T-cell (primary cell): ENCODE data around the gene MUC4. TPM values are rescaled to one million over a fixed set of nuclear protein-coding genes. Genes with fewer than 3 reads are reported as not detected.

Source experiments
- ATAC-seq, 4 experiments: fragments of 200-7000 bp in 3 of 4; fragments of 150-1000 bp in 1 of 4; cut with Tn5 transposase; replicated peaks in 1 of 4; 1 replicate in 3 of 4; 2 replicates in 1 of 4; pipeline ENCODE4 v1.10.0; 2021; ENCODE audit warnings: moderate library complexity in 3 of 4, mild to moderate bottlenecking in 2 of 4, moderate number of reproducible peaks in 1 of 4
- CTCF ChIA-PET, 2 donors: fragments of 300-600 bp; sonication (Branson Sonifier 250); formaldehyde crosslinking; loops; one replicate each; lab custom pipeline; 2022; ENCODE audit warnings: antibody characterized with exemption in 2 of 2; lab: Charles Lee
- POLR2A ChIA-PET, 2 donors: fragments of 300-600 bp; sonication (Branson Sonifier 250); formaldehyde crosslinking; loops; one replicate each; lab custom pipeline; 2022; ENCODE audit warnings: antibody characterized with exemption in 2 of 2; lab: Charles Lee
- DNase-seq, 35 experiments: peaks; one replicate each; pipeline versions ENCODE4 v3.0.0 to v3.0.0-alpha.2; 2013 to 2023
- H3K27ac ChIP-seq: one replicate; pipeline ENCODE4 v1.5.1; 2013; ENCODE audit warnings: low read length
- H3K27me3 ChIP-seq, 2 experiments: replicated peaks in 1 of 2; 1 replicate in 1 of 2; 2 replicates in 1 of 2; pipeline versions ENCODE4 v1.6.1 to v1.7.0; 2013; ENCODE audit warnings: low read length in 1 of 2, mixed read lengths in 1 of 2; ENCODE audit not compliant: control insufficient read depth in 2 of 2, insufficient read depth in 2 of 2; ENCODE audit errors: extremely low read depth in 1 of 2
- H3K36me3 ChIP-seq, 2 donors: 1 replicate in 1 of 2; 2 replicates in 1 of 2; pipeline versions ENCODE4 v1.6.1 to v1.7.0; 2013; ENCODE audit warnings: low read length in 1 of 2; ENCODE audit not compliant: control insufficient read depth in 2 of 2, insufficient read depth in 1 of 2; ENCODE audit errors: extremely low read depth in 1 of 2
- H3K4me1 ChIP-seq, 2 experiments: 1 replicate in 1 of 2; 2 replicates in 1 of 2; pipeline versions ENCODE4 v1.6.1 to v1.7.0; 2013; ENCODE audit warnings: low read length in 2 of 2, mixed read lengths in 1 of 2; ENCODE audit not compliant: insufficient read depth in 2 of 2, control insufficient read depth in 1 of 2; ENCODE audit errors: extremely low read depth in 1 of 2
- H3K4me3 ChIP-seq, 2 donors: 1 replicate in 1 of 2; 2 replicates in 1 of 2; pipeline versions ENCODE4 v1.5.1 to v1.7.0; 2013; ENCODE audit warnings: mild to moderate bottlenecking in 2 of 2, low read length in 1 of 2, moderate library complexity in 1 of 2; ENCODE audit not compliant: control insufficient read depth in 1 of 2; ENCODE audit errors: extremely low read depth in 1 of 2
- H3K9me3 ChIP-seq: 2 replicates; pipeline ENCODE4 v1.7.0; 2013
- H3K27ac Mint-ChIP-seq, 2 donors: one replicate each; pipeline ENCODE4 v1.8.0; 2020 to 2021; ENCODE audit warnings: mild to moderate bottlenecking in 2 of 2, mixed read lengths in 2 of 2
- H3K27me3 Mint-ChIP-seq, 2 donors: one replicate each; pipeline ENCODE4 v1.8.0; 2021 to 2022; ENCODE audit warnings: mixed read lengths in 2 of 2
- H3K36me3 Mint-ChIP-seq: one replicate; pipeline ENCODE4 v1.8.0; 2021; ENCODE audit warnings: mixed read lengths
- H3K4me1 Mint-ChIP-seq, 3 donors: one replicate each; pipeline ENCODE4 v1.8.0; 2020 to 2022; ENCODE audit warnings: mixed read lengths in 3 of 3, mild to moderate bottlenecking in 1 of 3
- H3K4me3 Mint-ChIP-seq, 3 donors: one replicate each; pipeline ENCODE4 v1.8.0; 2020 to 2022; ENCODE audit warnings: mild to moderate bottlenecking in 3 of 3, mixed read lengths in 3 of 3, moderate library complexity in 3 of 3
- H3K9me3 Mint-ChIP-seq, 3 donors: one replicate each; pipeline ENCODE4 v1.8.0; 2020 to 2022; ENCODE audit warnings: mixed read lengths in 3 of 3
- WGBS: methylation state at CpG from one replicate; pipeline ENCODE4 v1.1.5; 2013; ENCODE audit warnings: missing lambda C conversion rate; ENCODE audit not compliant: insufficient coverage; 5-methylcytosine and 5-hydroxymethylcytosine counted together
- total RNA-seq, 35 experiments: library from RNA in 6 of 35; stranded (reverse) in 6 of 35; fragments of 120-200 nt in 1 of 35; gene quantifications; one replicate each; pipeline versions ENCODE4 v1.2.1 to v1.2.4 and lab custom pipeline; 2013 to 2026

The MUC4 gene
- total RNA-seq, 5 donors from 2014 or later (not counting 1 experiment from before 2014, with no cell fraction given): 0.03 to 0.16 (median 0.05) TPM; not detected in 1

- CTCF ChIA-PET: interaction anchor here (0.7 to 1.8 kb wide), 4 partner anchors 10 to 299 kb away, joined by 3 to 4 read pairs (median 3); no protein-coding TSS in a partner anchor
- Histone ChIP-seq H3K4me1 (peaks cover 0 to 8% of the 10 kb centered on the region in 2 experiments), H3K9me3 (no peaks in the 10 kb centered on the region), H3K36me3 (no peaks in the 10 kb centered on the region), H3K27me3 (peaks cover 0 to 23% of the 10 kb centered on the region in 2 experiments), H3K4me3 (no peak overlapping the region), H3K27ac (no peak overlapping the region)
- H3K27ac Mint-ChIP-seq: no peak overlapping the region
- peaks cover 7 to 8% (median 8%) of the 10 kb centered on the region in 3 donors for H3K4me1 Mint-ChIP-seq
- no peaks in the 10 kb centered on the region for H3K9me3 Mint-ChIP-seq
- 88% methylated on average over 45 of the region's 53 CpGs for WGBS
- no peak overlapping the region for H3K4me3 Mint-ChIP-seq
- peaks cover 0 to 5% of the 10 kb centered on the region in 2 donors for H3K27me3 Mint-ChIP-seq
- H3K36me3 Mint-ChIP-seq: no peaks in the 10 kb centered on the region
- ATAC-seq (no peak), DNase-seq (peak in 6 of 35 experiments; percentile 17 to 62 (median 48))
- POLR2A ChIA-PET: no interaction called here
These were observed 37.8 kb upstream of the MUC4 start for GRCh38 chr3:195849322-195850074.

DNA sequence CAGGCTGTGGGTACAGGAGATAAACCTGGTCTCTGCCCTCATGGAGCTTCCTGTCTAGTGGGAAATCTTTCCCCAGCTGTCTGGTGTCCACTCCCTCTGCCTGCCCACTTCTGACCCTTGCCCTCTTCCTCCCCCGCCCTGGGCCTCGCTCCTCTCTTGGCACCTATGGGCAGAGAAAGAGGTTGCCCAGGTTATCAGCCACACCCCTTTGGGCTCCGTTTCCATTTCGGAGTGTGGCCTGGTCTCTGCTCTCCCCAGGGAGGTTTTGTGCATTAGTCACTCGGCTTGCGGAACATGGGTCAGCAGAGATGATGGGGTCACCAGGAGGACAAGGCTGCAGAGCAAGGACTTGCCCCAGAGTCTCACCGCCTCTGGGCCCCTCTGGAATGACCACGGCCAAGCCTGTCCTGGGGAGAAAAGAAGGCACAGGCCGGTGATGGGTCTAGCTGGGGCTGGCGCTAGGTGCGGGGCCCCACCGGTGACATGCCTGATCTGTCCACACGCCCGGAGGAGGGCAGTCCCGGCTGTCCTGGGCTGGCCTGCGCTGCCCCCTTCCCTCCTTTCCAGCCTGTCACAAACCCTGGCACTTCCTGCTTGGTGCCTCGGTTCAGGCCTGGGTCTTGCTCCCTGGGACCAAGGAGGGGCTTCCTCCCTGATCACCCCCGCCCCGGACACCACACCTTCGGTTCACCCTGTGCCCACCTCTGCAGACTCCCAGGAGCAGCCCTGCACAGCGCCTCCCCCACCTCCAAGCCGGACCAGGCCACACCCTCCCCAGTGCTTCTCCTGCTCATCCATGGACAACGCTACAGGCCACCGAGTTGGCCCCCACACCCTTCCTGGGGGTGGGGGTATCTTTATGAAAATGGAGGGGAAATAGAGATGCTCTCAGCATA, 35.6 kb upstream of the MUC4 start:
- no peak overlapping the region for H3K4me3 Mint-ChIP-seq
- 91% methylated on average over 19 of the region's 24 CpGs for WGBS
- DNase-seq (no peak), ATAC-seq (no peak)
- Histone ChIP-seq H3K27ac (no peak overlapping the region), H3K9me3 (no peaks in the 10 kb centered on the region), H3K4me3 (no peak overlapping the region), H3K4me1 (peaks cover 0 to 8% of the 10 kb centered on the region in 2 experiments), H3K27me3 (peaks cover 0 to 23% of the 10 kb centered on the region in 2 experiments), H3K36me3 (no peaks in the 10 kb centered on the region)
- H3K27me3 Mint-ChIP-seq: peaks cover 0 to 5% of the 10 kb centered on the region in 2 donors
- H3K36me3 Mint-ChIP-seq: no peaks in the 10 kb centered on the region
- ChIA-PET POLR2A (no interaction called here), CTCF (interaction anchor here in 1 of 2 donors (0.6 kb wide), 1 partner anchor 151 kb away, joined by 3 read pairs; no protein-coding TSS in a partner anchor)
- no peaks in the 10 kb centered on the region for H3K9me3 Mint-ChIP-seq
- H3K27ac Mint-ChIP-seq: no peak overlapping the region
- H3K4me1 Mint-ChIP-seq: peaks cover 7 to 8% (median 8%) of the 10 kb centered on the region in 3 donors

GRCh38 chr3:195845483-195845882, 33.8 kb upstream of the MUC4 start:
- no peak overlapping the region for H3K4me3 ChIP-seq
- ChIA-PET CTCF (no interaction called here), POLR2A (no interaction called here)
- no peak for ATAC-seq
- no peak overlapping the region for H3K27ac ChIP-seq
- Mint-ChIP-seq H3K36me3 (no peaks in the 10 kb centered on the region), H3K27me3 (no peaks in the 10 kb centered on the region), H3K4me1 (peaks cover 0 to under 1% (median 0%) of the 10 kb centered on the region in 3 donors), H3K9me3 (no peaks in the 10 kb centered on the region), H3K4me3 (no peak overlapping the region), H3K27ac (no peak overlapping the region)
- H3K9me3 ChIP-seq: no peaks in the 10 kb centered on the region
- WGBS: 96% methylated on average over 3 of the region's 6 CpGs
- no peaks in the 10 kb centered on the region for H3K4me1 ChIP-seq
- no peak for DNase-seq
- H3K27me3 ChIP-seq: peaks cover 0 to 12% of the 10 kb centered on the region in 2 experiments
- H3K36me3 ChIP-seq: no peaks in the 10 kb centered on the region

DNA sequence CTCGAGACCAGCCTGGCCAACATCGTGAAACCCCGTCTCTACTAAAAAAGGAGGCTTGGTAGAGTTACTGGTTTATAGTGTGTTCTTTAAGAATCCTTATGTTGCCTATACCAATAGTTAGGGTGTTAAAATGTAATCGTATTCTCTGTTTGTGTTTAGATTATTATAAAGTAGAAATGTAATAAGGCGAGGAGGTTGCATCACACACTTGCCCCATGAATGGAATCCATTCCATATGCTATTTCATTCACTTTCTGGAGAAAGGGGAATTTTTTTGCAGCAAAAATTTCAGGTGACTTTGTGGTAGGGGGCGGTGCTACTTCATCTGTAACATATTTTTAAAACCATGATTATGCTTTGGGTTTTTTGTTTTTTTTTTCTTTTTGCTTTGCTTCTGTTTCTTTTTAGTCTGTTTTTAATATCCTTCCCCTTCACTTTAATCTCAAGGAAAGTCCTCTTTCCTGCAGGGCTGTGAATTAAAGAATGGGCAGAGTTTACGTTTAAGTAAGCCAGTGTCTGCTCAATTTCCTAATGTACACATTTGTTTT, 33.0 kb upstream of the MUC4 start:
- no peak overlapping the region for H3K4me3 Mint-ChIP-seq

DNA sequence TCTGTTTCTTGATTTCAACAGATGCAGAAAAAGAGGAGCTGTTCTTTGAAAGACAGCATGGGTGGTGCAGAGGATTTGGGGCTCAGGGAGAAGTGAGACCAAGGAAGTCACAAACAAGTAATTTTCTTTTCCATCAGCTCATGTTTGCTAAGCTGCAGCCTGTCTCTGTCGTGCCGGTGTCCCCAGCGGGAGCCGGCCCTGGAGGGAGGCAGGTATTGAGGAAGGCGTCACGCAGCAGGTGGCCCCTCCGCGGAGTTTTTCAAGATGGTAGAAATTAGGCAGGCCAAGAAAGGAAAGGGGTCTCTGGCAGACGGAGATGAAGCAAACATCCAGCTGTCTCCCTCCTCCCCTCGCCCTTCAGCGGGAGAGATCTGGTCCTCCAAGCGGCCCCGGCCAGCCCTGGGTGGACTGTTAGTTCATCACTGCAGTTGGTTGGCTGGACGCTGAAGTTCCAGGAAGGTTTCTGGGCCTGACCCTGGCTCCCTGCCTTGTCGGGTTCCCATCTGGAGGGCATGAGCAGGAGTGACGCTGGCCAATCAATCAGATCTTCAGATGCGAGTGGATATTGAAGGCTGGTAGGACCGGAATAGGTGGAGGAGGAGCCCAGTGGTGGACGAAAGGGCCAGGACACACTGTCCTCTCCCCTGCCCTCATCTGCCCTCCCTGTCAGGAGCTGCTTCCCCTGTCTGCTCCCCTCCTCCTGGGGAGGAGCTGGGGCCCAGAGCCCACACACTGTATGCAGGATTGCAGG, 27.7 kb upstream of the MUC4 start:
- Mint-ChIP-seq H3K4me3 (no peak overlapping the region), H3K27me3 (peaks cover 0 to 3% of the 10 kb centered on the region in 2 donors), H3K36me3 (no peaks in the 10 kb centered on the region), H3K9me3 (no peaks in the 10 kb centered on the region), H3K4me1 (no peaks in the 10 kb centered on the region), H3K27ac (no peak overlapping the region)
- ATAC-seq: no peak
- POLR2A ChIA-PET: no interaction called here
- no peak overlapping the region for H3K4me3 ChIP-seq
- 85% methylated on average over 11 of the region's 19 CpGs for WGBS
- CTCF ChIA-PET: interaction anchor here (0.5 to 0.6 kb wide), 2 partner anchors 10 to 315 kb away, joined by 3 read pairs; no protein-coding TSS in a partner anchor
- H3K36me3 ChIP-seq: no peaks in the 10 kb centered on the region
- H3K27ac ChIP-seq: no peak overlapping the region
- peaks cover 0 to 9% of the 10 kb centered on the region in 2 experiments for H3K27me3 ChIP-seq
- DNase-seq: no peak
- no peaks in the 10 kb centered on the region for H3K9me3 ChIP-seq
- no peaks in the 10 kb centered on the region for H3K4me1 ChIP-seq

More for the DNA sequence above, 33.0 kb upstream of the MUC4 start:
- H3K27me3 ChIP-seq: peaks cover 0 to 12% of the 10 kb centered on the region in 2 experiments
- DNase-seq (no peak), ATAC-seq (no peak)
- Mint-ChIP-seq H3K27ac (no peak overlapping the region), H3K36me3 (no peaks in the 10 kb centered on the region), H3K27me3 (no peaks in the 10 kb centered on the region), H3K4me1 (no peaks in the 10 kb centered on the region), H3K9me3 (no peaks in the 10 kb centered on the region)
- H3K4me1 ChIP-seq: no peaks in the 10 kb centered on the region
- H3K36me3 ChIP-seq: no peaks in the 10 kb centered on the region
- no peak overlapping the region for H3K4me3 ChIP-seq
- no CpG with 5 or more reads among the region's 7 CpGs for WGBS
- ChIA-PET POLR2A (no interaction called here), CTCF (no interaction called here)
- H3K27ac ChIP-seq: no peak overlapping the region
- no peaks in the 10 kb centered on the region for H3K9me3 ChIP-seq
